HG02981 (cell line): ENCODE data around the gene IL21R.

Experiments used
- ATAC-seq: cut with Tn5 transposase; IDR thresholded peaks from one replicate; pipeline ENCODE4 v1.9.1; 2021; ENCODE audit warnings: mild to moderate bottlenecking, moderate library complexity; ENCODE audit not compliant: unreplicated experiment

The IL21R gene

DNA sequence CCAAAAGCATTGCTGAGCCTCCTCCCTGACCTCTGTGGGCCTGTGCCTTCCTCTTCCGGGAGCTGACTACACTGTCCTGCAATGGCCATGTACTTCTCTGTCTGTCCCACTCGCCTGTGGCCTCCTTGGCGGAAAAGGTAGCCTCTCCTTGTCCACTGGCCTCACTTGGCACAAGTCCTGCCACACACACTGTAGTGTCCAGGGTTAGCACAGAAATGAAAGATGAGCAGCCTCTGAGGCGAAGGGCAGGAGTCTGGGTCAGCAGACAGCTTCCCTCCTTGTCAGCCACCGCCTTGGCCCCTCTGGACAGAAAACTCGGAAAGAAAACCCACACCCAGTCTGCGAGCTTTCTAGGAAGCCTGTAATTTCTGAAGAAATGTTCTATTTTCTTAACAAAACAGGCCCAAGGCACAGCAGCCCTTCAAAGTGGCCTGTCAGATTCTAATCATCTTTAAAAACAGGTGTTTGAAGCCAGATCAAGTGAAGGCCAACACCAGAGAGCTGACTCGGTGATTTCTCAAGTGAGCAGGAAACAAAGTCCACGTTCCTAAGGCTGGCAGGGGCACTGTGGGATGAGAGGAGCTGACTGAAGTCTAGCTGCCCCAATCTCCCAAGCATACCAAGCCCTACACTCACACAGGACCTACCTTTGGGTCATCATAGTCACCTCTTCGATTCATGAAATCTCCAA, 80.6 kb downstream of the IL21R start:
- ATAC-seq = no peak

GRCh38 chr16:27483088-27483437, 81.1 kb downstream of the IL21R start:
- ATAC-seq = no peak

GRCh38 chr16:27483624-27484023, 81.7 kb downstream of the IL21R start:
- ATAC-seq = no peak

GRCh38 chr16:27485126-27485525, 83.2 kb downstream of the IL21R start:
- no peak for ATAC-seq

DNA sequence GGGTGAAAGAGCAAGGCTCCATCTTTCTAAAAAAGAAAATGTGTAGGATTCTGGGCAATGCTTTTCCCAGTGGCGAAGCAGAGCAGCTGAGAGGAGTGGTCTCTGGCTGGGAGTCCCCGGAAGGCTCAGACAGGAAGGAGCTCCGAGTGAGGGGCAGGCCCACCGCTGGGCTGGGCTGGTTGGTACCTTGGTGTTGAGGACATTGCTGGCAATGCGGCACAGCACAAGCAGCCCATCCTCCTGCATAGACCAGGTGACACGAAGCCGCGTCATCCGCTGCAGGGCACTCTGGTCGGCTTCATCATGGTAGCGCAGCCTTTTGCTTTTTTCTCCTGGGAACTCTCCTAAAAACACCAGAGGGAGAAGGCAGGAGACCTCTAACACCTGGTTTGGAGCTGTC, 83.8 kb downstream of the IL21R start:
- ATAC-seq = no peak

DNA sequence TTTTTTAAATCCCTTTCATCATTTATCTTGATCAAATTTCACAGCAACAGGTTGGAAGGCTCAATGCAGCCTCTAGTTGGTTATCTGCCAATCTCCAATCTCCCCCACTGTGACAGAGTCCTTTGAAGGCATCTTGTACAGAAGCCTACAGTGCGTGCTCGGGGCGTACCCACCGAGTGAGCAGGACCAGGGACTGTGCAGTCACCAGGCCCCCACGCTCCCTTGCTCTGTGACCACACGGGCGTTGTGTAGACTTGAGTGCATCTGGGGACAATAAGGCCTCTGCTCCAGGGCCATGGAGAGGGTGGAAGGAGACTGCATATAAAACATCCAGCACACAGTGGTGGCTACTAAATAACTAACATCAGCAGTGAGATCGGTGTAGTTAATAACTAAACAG, 84.4 kb downstream of the IL21R start:
- no peak for ATAC-seq

DNA sequence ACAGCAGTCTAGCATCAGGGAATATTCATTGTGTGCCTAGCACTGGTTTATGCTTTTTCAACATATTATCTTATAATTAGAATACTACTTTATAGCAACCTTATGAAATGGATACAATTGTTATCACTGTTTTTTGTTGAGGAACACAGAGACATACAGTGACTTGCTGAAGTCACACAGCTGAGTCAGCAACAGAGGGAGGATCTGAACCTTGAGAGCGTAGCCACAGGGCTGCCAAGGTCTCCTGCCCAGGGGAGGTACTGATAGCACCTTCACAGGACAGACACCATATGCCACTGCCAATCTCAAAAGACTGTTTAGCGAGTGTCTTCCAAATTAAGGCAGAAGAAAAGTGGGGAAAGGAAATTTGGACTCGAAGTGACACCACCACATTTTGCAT, 84.8 kb downstream of the IL21R start:
- no peak for ATAC-seq

- ATAC-seq = no peak
Measured at GRCh38 chr16:27489421-27489820, 87.4 kb downstream of the IL21R start.

GRCh38 chr16:27489906-27490305, 87.9 kb downstream of the IL21R start:
- no peak for ATAC-seq

DNA sequence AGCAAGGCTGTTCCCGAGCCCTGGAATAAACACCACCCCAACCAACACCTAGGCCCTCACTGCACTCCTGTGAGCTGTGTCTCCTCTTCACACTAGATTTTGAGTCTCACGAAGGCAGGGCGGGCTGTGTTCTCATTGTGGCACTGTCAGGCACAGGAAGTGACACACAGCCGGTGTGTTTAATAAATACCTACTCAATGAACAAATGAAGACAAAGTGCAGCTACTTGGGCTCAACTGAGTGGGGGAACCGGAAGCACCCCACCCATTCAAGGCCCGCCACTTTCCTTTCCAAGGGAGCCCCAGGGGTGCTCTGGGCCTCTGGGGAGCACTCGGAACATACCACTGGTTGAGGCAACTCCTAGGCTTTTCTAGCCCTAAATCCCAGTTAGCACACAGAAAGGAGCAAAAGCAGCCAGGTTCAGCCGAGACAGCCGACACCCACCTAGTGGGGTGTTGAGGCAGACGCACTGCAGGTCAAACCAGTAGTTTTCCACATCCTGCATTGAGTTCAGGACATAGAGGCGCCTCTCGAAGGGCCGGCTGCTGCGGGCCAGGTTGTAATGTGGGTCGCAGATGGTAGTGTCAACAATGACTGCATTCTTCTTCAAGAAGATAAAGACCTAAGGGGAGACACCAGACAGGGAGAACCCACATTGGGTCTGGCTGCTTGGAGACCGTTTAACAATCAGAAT, 90.1 kb downstream of the IL21R start:
- no peak for ATAC-seq

DNA sequence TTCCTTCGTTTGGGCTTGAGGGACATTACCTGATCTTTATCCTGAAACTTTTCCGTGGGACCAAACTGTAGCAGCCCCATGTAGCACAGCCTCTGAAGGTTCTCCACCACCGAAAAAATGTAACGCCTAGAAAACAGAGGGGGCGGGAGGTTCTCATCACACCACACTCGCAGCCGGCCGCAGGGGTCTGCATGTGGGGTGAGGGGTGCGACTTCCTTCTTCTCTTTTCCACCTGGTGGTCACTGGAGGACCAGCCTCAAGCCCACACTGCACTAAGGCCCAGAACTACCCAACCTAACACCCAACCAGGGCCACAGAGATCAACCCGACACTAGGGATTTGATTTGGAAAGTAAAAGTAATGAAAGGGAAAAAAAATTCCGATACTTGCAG, 90.6 kb downstream of the IL21R start:
- no peak for ATAC-seq

GRCh38 chr16:27495191-27495590, 93.2 kb downstream of the IL21R start:
- no peak for ATAC-seq

DNA sequence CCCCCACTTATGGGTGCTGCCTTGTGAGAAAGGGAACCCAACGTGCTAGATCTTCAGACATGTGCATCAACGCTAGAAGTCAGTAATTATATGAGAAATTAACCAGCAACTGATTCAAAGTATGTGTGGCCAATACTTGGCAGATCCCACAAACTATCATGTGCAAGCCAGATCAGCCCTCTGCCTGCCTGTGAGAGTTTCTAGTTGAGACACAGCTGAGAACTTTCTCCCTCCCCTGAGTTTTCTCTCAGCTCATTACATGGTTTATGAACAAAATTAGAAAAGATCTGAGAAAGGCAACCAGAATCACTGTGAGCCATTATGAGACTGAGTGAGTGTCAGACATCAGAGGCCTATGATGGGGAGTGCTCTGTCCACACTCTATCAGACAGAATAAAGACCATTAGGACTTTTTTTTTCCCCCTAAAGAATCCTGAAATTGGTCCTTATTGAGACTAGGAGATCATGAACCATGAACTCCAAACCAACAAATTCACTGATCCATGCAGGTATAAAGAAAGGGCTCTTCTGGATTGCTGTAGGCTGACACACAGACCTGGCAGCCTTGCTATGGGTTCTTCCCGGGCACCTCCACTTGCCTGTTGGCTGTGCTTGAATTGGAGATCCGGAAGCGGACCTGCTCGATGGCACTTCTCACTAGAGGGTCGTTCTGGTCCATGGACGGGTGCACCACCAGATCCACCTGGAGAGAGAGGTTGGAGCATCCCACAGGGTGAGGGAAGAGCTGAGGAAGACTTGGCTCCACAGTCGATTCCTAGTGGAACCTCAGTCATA, 96.3 kb downstream of the IL21R start:
- ATAC-seq = no peak

DNA sequence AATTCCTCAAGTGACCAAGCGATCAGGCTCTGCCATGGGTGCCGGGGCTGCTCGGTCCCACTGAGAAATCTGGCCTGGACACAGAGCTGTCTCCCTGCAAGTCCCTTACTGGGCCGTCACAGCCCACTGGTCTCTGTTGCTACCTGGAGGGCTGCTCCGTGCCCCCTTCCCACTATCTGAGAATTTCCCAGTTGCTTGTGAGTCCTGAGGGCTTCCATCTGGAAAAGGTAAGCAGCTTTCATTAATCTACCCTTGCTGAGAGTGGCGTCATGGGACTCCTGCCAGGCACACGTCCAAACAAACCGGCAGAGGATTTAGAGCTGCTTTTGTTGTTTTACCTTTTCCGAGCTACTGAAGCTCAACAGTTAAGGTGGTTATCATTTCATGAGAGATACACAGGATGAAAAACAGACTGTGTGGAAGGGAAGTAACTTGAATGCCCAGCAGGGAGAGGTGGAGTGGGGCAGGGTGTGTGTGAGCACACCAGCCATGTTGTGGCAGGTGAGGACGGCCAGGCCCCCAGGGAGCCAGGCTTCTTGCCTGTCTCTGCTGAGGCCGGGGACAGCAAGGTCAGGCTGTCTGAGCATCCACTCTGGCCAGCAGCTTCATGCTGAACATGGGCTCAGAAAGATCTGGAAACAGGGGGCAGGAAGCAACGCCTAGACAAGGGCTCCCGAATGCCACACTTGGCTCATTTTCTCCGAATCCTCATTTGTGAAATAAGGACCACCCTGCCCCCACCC, 97.1 kb downstream of the IL21R start:
- ATAC-seq = no peak

GRCh38 chr16:27499659-27500055, 97.7 kb downstream of the IL21R start:
- ATAC-seq = no peak

GRCh38 chr16:27500801-27501200, 98.8 kb downstream of the IL21R start:
- no peak for ATAC-seq
